Measurements from ENCODE around the gene GET4. TPM values are rescaled to one million over a fixed set of nuclear protein-coding genes. Genes with fewer than 3 reads are reported as not detected.

GET4 gene
- total RNA-seq, 3 donors from 2014 or later (not counting 1 experiment from before 2014, with no cell fraction given), result 69.3 to 81.6 (median 73.2) TPM

DNA sequence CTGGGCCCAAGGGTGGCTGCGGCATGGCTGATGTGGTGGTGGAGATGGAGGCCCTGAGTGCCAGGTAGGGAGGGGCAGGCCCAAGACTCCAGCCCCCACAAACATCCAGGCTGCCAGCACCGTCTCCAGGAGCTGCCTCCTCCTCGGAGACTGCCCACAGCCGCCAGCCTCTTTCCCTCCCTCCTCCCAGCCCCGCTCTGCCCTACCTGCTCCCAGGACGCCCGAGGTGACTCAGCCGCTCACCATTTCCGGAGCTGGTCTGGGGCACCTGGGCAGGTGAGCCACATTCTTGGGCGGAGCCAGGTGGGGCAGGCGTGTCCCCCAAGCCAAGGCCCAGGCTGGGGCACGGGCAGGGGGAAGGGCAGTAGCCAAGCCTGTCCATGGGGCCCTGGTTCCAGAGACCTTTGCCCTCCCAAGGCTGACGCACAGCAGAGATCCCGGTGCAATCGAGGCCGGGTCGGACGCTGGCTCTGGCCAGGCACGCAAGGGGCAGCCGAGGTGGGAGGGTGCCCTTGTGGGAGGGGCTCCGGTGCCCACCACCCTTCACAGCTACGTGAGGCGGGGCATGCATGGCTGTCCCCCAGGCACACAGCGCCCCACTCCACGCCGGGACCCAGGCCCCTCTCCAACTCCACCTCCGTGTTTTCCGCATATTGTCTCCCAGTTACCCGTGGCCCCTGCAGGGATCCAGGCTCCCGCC lies 69.4 kb downstream of the GET4 start:
- WGBS (ENCODE audit: insufficient coverage), result 93% methylated on average over 29 of the region's 30 CpGs

More for the DNA sequence above, 69.4 kb downstream of the GET4 start:
- ATAC-seq (no peak), DNase-seq (no peak)
- H3K27me3 Mint-ChIP-seq (ENCODE audit: low read depth in 2 of 2), result no peaks in the 10 kb centered on the region
- no peaks in the 10 kb centered on the region for H3K27me3 ChIP-seq (ENCODE audit: control insufficient read depth, insufficient read depth, low read length)
- no peak overlapping the region for H3K4me3 ChIP-seq (ENCODE audit: low read length)
- H3K4me3 Mint-ChIP-seq, result no peak overlapping the region
- peaks cover 4% of the 10 kb centered on the region for H3K36me3 ChIP-seq (ENCODE audit: control insufficient read depth, insufficient read depth, low read length)
- no peak overlapping the region for H3K27ac ChIP-seq (ENCODE audit: low read length)
- H3K9me3 ChIP-seq (ENCODE audit: control insufficient read depth, insufficient read depth, low read length), result no peaks in the 10 kb centered on the region
- intact Hi-C loops (cut with micrococcal nuclease), result no loop called here
- peaks cover 27 to 46% of the 10 kb centered on the region in 2 donors for H3K4me1 Mint-ChIP-seq
- H3K9me3 Mint-ChIP-seq, result no peaks in the 10 kb centered on the region
- H3K27ac Mint-ChIP-seq, result no peak overlapping the region
- H3K4me1 ChIP-seq (ENCODE audit: control insufficient read depth, insufficient read depth, low read length), result peaks cover 24% of the 10 kb centered on the region
- TF ChIP-seq CTCF (IDR thresholded peaks at IDR 0.05), result no peak
- no peaks in the 10 kb centered on the region for H3K36me3 Mint-ChIP-seq

Other genes starting within 250 kb of the GET4 start
- gene DNAAF5, start 149.9 kb upstream of the GET4 start, total RNA-seq, result 10 to 100 TPM in 2 of 3 donors, 1 to 10 TPM in 1; 6.7 to 10.3 (median 10.3) TPM
- gene PRKAR1B, start 149.3 kb upstream of the GET4 start, total RNA-seq, result 1 to 10 TPM; 2.4 to 3.8 (median 3.0) TPM
- 10 to 100 TPM; 40.2 to 63.5 (median 48.0) TPM for gene SUN1, start 44.1 kb upstream of the GET4 start, total RNA-seq
- 100 to 1,000 TPM in 1 of 3 donors, 10 to 100 TPM in 2; 87.2 to 117 (median 89.2) TPM for gene ADAP1, start 78.1 kb downstream of the GET4 start, total RNA-seq
- 10 to 100 TPM; 33.6 to 38.3 (median 33.6) TPM for gene COX19, start 99.0 kb downstream of the GET4 start, total RNA-seq
- not detected for gene CYP2W1, start 106.6 kb downstream of the GET4 start, total RNA-seq
- 1 to 10 TPM; 2.3 to 4.5 (median 2.5) TPM for gene GPR146, start 168.0 kb downstream of the GET4 start, total RNA-seq
- under 1 TPM in 2 of 3 donors, not detected in 1; 0.25 to 0.26 TPM for gene GPER1, start 211.6 kb downstream of the GET4 start, total RNA-seq

Measured in natural killer cell (primary cell).